ENCODE results near the gene FAR1.

DNA sequence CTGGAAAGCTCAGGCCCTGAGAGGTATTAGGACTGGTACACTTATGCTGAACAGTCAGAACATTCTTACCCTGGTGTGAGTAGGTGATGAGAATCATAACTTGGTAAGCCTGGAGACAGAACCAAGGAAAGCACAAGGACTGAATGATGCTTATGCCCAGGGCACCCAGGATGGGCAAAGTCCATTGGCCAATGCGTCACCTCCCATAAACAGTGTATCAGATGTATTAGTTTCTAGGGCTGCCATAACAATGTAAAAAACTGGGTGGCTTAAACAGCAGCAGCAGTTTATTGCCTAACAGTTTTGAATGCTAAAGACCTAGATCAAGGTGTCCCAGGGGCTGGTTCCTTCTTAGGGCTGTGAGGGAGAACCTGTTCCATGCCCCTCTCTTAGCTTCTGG lies 107.0 kb downstream of the FAR1 start:
- TF ChIP-seq, protein P1, sequence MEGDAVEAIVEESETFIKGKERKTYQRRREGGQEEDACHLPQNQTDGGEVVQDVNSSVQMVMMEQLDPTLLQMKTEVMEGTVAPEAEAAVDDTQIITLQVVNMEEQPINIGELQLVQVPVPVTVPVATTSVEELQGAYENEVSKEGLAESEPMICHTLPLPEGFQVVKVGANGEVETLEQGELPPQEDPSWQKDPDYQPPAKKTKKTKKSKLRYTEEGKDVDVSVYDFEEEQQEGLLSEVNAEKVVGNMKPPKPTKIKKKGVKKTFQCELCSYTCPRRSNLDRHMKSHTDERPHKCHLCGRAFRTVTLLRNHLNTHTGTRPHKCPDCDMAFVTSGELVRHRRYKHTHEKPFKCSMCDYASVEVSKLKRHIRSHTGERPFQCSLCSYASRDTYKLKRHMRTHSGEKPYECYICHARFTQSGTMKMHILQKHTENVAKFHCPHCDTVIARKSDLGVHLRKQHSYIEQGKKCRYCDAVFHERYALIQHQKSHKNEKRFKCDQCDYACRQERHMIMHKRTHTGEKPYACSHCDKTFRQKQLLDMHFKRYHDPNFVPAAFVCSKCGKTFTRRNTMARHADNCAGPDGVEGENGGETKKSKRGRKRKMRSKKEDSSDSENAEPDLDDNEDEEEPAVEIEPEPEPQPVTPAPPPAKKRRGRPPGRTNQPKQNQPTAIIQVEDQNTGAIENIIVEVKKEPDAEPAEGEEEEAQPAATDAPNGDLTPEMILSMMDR (IDR thresholded peaks at IDR 0.05): no peak
- TF ChIP-seq POLR2A (IDR thresholded peaks at IDR 0.05): no peak

All from transverse colon (tissue), 3 donors.